Smooth muscle cell (in vitro differentiated cells): ENCODE results near the gene SERPINE2. TPM values are rescaled to one million over a fixed set of nuclear protein-coding genes. Genes with fewer than 3 reads are reported as not detected.
A peak's percentile ranks its signal among the peaks of the same experiment; 100 is the strongest.
"Not testable (repeated sequence)": the region's sequence is repeated elsewhere in the genome, so short reads cannot be mapped to it uniquely, and the experiment has no call there.

Experiments
- DNase-seq: peaks from one replicate; lab custom pipeline; 2025; ENCODE audit not compliant: unreplicated experiment; lab: John Stamatoyannopoulos, UW
- H2AFZ ChIP-seq: fragments of 200-600 bp; sonication (generic); 2 replicates; pipeline ENCODE4 v1.6.0; 2016; ENCODE audit warnings: antibody characterized with exemption, low read depth, mild to moderate bottlenecking
- H3F3A ChIP-seq: fragments of 200-600 bp; sonication (generic); 2 replicates; pipeline ENCODE4 v1.6.0; 2017; ENCODE audit warnings: antibody characterized with exemption, low read depth
- H3K27ac ChIP-seq: fragments of 200-600 bp; sonication (generic); 2 replicates; pipeline ENCODE4 v1.5.1; 2016; ENCODE audit warnings: low read depth, mild to moderate bottlenecking
- H3K27me3 ChIP-seq: fragments of 200-600 bp; sonication (generic); 2 replicates; pipeline ENCODE4 v1.6.1; 2016; ENCODE audit warnings: low read depth, mild to moderate bottlenecking
- H3K36me3 ChIP-seq: fragments of 200-600 bp; sonication (generic); 2 replicates; pipeline ENCODE4 v1.5.1; 2016; ENCODE audit warnings: low read depth
- H3K4me1 ChIP-seq: fragments of 200-600 bp; sonication (generic); 2 replicates; pipeline ENCODE4 v1.5.1; 2016; ENCODE audit warnings: low read depth
- H3K4me2 ChIP-seq: fragments of 200-600 bp; sonication (generic); 2 replicates; pipeline ENCODE4 v1.6.0; 2016; ENCODE audit warnings: mild to moderate bottlenecking
- H3K4me3 ChIP-seq: fragments of 200-600 bp; sonication (generic); 2 replicates; pipeline ENCODE4 v1.5.1; 2016; ENCODE audit warnings: mild to moderate bottlenecking
- H3K79me2 ChIP-seq: fragments of 200-600 bp; sonication (generic); 2 replicates; pipeline ENCODE4 v1.6.0; 2016; ENCODE audit warnings: low read depth, mild to moderate bottlenecking
- H3K9ac ChIP-seq: fragments of 200-600 bp; sonication (generic); 2 replicates; pipeline ENCODE4 v1.6.0; 2016; ENCODE audit warnings: low read depth
- H3K9me3 ChIP-seq: fragments of 200-600 bp; sonication (generic); replicated peaks from 2 replicates; pipeline ENCODE4 v1.5.1; 2016; ENCODE audit warnings: low read depth
- H4K20me1 ChIP-seq: fragments of 200-600 bp; sonication (generic); 2 replicates; pipeline ENCODE4 v1.6.0; 2016; ENCODE audit warnings: low read depth
- WGBS: methylation state at CpG from one replicate; pipeline ENCODE4 v1.1.7; 2016; ENCODE audit warnings: low lambda C conversion rate; 5-methylcytosine and 5-hydroxymethylcytosine counted together
- polyA plus RNA-seq: library from polyadenylated mRNA; unstranded; fragments of >200 nt; fragmentation: Nextera tagmentation; extraction: Ambion mirVana; gene quantifications from 2 replicates; pipeline ENCODE4 v1.2.1, GENCODE V29; 2016
- total RNA-seq: library from RNA; depleted of rRNA; stranded (reverse); fragments of >200 nt; gene quantifications from 2 replicates; pipeline ENCODE4 v1.2.3, GENCODE V29; 2014
- TF ChIP-seq, protein P1 (sequence below): fragments of 200-600 bp; sonication (generic); IDR thresholded peaks from 2 replicates; pipeline ENCODE4 v1.5.1; 2017; ENCODE audit warnings: borderline replicate concordance, mild to moderate bottlenecking, antibody characterized with exemption; ENCODE audit not compliant: insufficient read depth, poor library complexity, severe bottlenecking

The SERPINE2 gene
- total and polyA plus RNA-seq, 2 experiments from 2014 or later, result 2,183 to 3,094 TPM

DNA sequence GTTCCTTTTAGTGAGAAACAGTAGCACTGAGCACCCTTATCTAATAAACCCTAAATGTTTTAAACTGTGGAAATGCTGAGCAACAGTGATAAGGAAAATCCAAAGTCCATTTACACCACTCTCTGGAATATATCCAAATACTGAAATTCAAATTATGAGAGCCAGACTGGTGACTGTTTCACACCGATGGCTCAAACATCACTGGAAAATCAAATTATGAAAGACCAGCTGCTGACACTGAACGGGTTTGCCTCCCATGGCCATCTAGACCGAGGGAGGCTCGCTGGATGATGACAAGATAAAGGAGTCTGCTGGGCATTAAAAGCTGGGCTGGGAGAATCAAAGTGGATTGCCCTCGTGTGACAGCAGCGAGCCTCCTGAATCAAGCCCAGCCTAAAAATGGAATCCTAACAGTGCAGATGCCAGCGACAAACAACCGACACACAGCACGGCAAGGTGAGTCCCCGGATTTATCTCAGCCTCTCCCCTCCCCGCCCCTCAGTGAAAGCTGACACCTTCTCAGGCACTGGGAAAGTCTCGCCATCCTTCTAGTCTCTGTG, 30.3 kb downstream of the SERPINE2 start:
- Histone ChIP-seq H3K4me1 (peaks cover 23% of the 10 kb centered on the region), H3K9me3 (no peaks in the 10 kb centered on the region), H3K9ac (peak overlapping the region; percentile 10), H4K20me1 (peaks cover 98% of the 10 kb centered on the region), H3K79me2 (peaks cover 90% of the 10 kb centered on the region), H3K27me3 (no peaks in the 10 kb centered on the region), H3K4me3 (peak overlapping the region; percentile 9), H3K4me2 (peak overlapping the region; percentile 38), H3K27ac (peak overlapping the region; percentile 73), H3F3A (peaks cover 18% of the 10 kb centered on the region), H2AFZ (no peak overlapping the region), H3K36me3 (no peaks in the 10 kb centered on the region)
- DNase-seq, result no peak
- TF ChIP-seq, protein P1, sequence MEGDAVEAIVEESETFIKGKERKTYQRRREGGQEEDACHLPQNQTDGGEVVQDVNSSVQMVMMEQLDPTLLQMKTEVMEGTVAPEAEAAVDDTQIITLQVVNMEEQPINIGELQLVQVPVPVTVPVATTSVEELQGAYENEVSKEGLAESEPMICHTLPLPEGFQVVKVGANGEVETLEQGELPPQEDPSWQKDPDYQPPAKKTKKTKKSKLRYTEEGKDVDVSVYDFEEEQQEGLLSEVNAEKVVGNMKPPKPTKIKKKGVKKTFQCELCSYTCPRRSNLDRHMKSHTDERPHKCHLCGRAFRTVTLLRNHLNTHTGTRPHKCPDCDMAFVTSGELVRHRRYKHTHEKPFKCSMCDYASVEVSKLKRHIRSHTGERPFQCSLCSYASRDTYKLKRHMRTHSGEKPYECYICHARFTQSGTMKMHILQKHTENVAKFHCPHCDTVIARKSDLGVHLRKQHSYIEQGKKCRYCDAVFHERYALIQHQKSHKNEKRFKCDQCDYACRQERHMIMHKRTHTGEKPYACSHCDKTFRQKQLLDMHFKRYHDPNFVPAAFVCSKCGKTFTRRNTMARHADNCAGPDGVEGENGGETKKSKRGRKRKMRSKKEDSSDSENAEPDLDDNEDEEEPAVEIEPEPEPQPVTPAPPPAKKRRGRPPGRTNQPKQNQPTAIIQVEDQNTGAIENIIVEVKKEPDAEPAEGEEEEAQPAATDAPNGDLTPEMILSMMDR, result no peak
- WGBS, result 11% methylated on average over 12 of the region's 12 CpGs

DNA sequence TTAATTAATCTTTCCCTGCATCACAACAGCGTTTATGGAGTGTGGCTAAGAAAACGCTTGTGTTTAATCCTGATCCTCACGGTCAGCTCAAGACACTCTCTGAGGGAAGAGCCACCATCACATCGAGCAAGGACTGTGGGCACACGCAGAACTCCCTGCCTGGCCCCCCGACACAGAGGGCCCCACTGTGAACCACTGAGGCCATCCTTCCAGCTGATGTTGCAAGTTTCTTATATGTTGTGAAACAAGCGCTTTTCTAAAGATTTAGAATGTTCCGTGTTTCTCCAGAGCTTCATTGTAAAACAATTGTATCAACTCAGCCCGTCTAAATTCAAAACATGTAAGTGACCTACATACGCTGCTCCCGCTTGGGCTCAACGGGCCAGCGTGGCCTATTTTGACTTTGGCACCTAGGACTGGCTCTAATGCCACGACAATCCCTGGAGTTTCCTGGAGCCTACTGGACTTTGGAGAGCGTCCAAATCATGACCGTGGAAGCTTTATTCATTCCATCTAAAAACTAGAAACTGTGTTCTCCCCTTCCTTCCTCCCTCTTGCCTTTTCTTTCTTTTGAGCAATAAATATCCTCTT, 34.9 kb downstream of the SERPINE2 start:
- Histone ChIP-seq H3K36me3 (peaks cover 11% of the 10 kb centered on the region), H3K9me3 (no peaks in the 10 kb centered on the region), H3K27ac (no peak overlapping the region), H3K27me3 (no peaks in the 10 kb centered on the region), H3K4me3 (no peak overlapping the region), H3K4me1 (peaks cover 15% of the 10 kb centered on the region), H4K20me1 (peaks cover 82% of the 10 kb centered on the region), H3K9ac (no peak overlapping the region), H3K4me2 (peak overlapping the region; percentile 25), H2AFZ (no peak overlapping the region), H3K79me2 (peaks cover 74% of the 10 kb centered on the region), H3F3A (peaks cover 2% of the 10 kb centered on the region)
- 79% methylated on average over 16 of the region's 16 CpGs for WGBS
- no peak for DNase-seq
- TF ChIP-seq, protein P1, result no peak

GRCh38 chr2:224000662-224001061, 38.4 kb downstream of the SERPINE2 start:
- not testable (repeated sequence) for H3K4me1 ChIP-seq, H2AFZ ChIP-seq, H3K27ac ChIP-seq, DNase-seq, H3F3A ChIP-seq, H3K4me2 ChIP-seq, H3K9ac ChIP-seq, H3K27me3 ChIP-seq, H3K9me3 ChIP-seq, H3K4me3 ChIP-seq
- Histone ChIP-seq H4K20me1 (peaks cover 58% of the 10 kb centered on the region), H3K79me2 (peaks cover 44% of the 10 kb centered on the region), H3K36me3 (peaks cover 13% of the 10 kb centered on the region)
- 97% methylated on average over 5 of the region's 5 CpGs for WGBS

DNA sequence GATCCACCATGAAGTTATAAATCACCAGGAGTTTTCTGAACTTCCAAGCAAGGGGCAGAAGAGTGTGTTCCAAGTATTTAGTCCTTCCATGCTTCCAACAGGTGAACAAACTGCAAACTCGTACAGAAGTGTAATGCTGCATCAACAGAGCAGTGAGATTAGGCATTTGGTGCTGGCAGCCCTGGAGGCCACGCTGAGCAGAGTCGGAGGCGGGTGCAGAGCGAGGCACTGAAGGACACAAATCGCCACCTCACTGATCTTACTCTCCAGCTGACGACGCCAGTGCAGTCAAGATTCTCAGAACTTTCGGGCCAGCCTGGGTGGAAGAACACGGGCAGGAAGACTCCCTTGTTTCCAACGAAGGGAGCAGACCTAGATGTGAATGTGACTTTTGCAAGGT, 39.2 kb downstream of the SERPINE2 start:
- TF ChIP-seq, protein P1, result no peak
- H3K9ac ChIP-seq, result no peak overlapping the region
- DNase-seq, result no peak
- no peaks in the 10 kb centered on the region for H3K27me3 ChIP-seq
- no peaks in the 10 kb centered on the region for H3K4me1 ChIP-seq
- H3K4me3 ChIP-seq, result no peak overlapping the region
- H3K36me3 ChIP-seq, result peaks cover 13% of the 10 kb centered on the region
- H3K27ac ChIP-seq, result no peak overlapping the region
- H3F3A ChIP-seq, result no peaks in the 10 kb centered on the region
- H2AFZ ChIP-seq, result no peak overlapping the region
- peaks cover 51% of the 10 kb centered on the region for H4K20me1 ChIP-seq
- peaks cover 36% of the 10 kb centered on the region for H3K79me2 ChIP-seq
- no peaks in the 10 kb centered on the region for H3K9me3 ChIP-seq
- 93% methylated on average over 11 of the region's 11 CpGs for WGBS
- H3K4me2 ChIP-seq, result no peak overlapping the region
